ENCODE measurements around the gene SLC31A1. TPM values are rescaled to one million over a fixed set of nuclear protein-coding genes. Genes with fewer than 3 reads are reported as not detected.

SLC31A1 gene
- total RNA-seq, 1 experiment from 2014 or later: 34.4 TPM

DNA sequence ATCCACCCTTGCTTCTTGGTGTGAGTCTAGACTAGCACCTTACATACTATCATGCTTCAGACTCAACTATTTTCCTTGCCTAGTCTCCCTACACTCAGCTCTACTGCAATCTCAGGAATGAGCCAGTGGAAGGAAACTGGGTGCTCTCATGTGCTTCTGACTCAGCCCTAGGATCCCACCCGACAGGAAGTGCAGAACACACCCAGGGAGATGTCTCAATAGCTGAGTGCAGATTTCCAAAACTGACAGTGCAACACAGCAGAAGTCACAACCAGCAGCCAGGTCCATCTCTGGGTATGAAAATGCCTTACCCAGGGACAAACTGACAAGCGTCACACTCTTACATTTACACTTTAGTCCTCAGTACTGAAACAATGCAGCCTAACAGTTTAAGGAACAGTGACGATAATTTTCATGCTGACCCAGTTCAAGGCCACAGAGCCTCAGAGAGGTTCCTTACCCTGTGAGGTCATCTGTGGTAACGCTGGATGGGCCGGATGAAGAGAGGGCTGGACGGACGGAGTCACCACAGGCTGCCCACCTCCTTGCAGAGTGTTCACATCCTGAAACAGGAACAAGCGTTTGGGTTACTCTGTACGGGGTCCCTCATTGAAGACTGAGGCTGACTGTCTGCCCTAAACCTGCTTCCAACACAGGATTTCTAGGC is 33.3 kb upstream of the SLC31A1 start:
- Histone ChIP-seq H3K9ac (ENCODE audit: extremely low read depth, insufficient read length, low read length) (no peak overlapping the region), H3K4me1 (ENCODE audit: insufficient read depth, low read length) (no peaks in the 10 kb centered on the region), H3K18ac (ENCODE audit: insufficient read length, low read depth, low read length) (no peak overlapping the region), H2BK12ac (ENCODE audit: insufficient read length, low read depth, low read length) (no peak overlapping the region), H3K23ac (ENCODE audit: insufficient read length, low read depth, low read length) (no peak overlapping the region), H4K8ac (replicated peaks; ENCODE audit: insufficient read length, low read depth, low read length) (no peak overlapping the region), H3K14ac (ENCODE audit: insufficient read depth, low read length) (no peak overlapping the region), H2BK20ac (ENCODE audit: low read depth, low read length, poor library complexity, severe bottlenecking) (no peak overlapping the region), H2AK5ac (ENCODE audit: insufficient read length, low read length) (no peak overlapping the region), H3K4me2 (ENCODE audit: insufficient read depth, insufficient read length, low read length) (no peak overlapping the region), H4K91ac (ENCODE audit: insufficient read length, low read depth, low read length) (no peak overlapping the region), H3K79me2 (ENCODE audit: insufficient read depth, low read length) (no peaks in the 10 kb centered on the region), H3K9me3 (ENCODE audit: control insufficient read depth, low read depth, low read length) (no peaks in the 10 kb centered on the region), H2BK120ac (ENCODE audit: low read depth, low read length, poor library complexity, severe bottlenecking) (no peak overlapping the region), H2AFZ (ENCODE audit: low read length) (no peak overlapping the region), H2BK5ac (ENCODE audit: insufficient read length, low read length) (no peak overlapping the region), H2BK15ac (ENCODE audit: low read depth, low read length) (no peak overlapping the region), H3K56ac (ENCODE audit: insufficient read length, low read depth, low read length) (no peak overlapping the region), H3K27ac (ENCODE audit: insufficient read length, low read depth, low read length) (no peak overlapping the region), H4K5ac (ENCODE audit: insufficient read length, low read depth, low read length) (no peak overlapping the region), H3K27me3 (ENCODE audit: insufficient read depth, low read length) (no peaks in the 10 kb centered on the region), H4K20me1 (ENCODE audit: control insufficient read depth, insufficient read depth, insufficient read length) (no peaks in the 10 kb centered on the region), H3T11ph (ENCODE audit: low read length) (no peak overlapping the region), H3K4ac (ENCODE audit: low read depth, low read length) (no peak overlapping the region), H3K79me1 (ENCODE audit: insufficient read depth, low read depth, low read length, poor library complexity, severe bottlenecking) (no peaks in the 10 kb centered on the region), H3K23me2 (ENCODE audit: insufficient read length, low read depth, low read length, poor library complexity, severe bottlenecking) (no peaks in the 10 kb centered on the region)
- Mint-ChIP-seq H3K27ac (peak overlapping the region in 1 of 3 experiments; percentile 71; a peak in 2 of 7 replicates), H3K36me3 (ENCODE audit: insufficient read depth in 1 of 3, low read depth in 3 of 3) (peaks cover 9 to 53% (median 24%) of the 10 kb centered on the region in 3 experiments; a peak in 5 of 7 replicates), H3K27me3 (ENCODE audit: low read depth) (no peaks in the 10 kb centered on the region), H3K4me3 (no peak overlapping the region), H3K9me3 (no peaks in the 10 kb centered on the region), H3K4me1 (no peaks in the 10 kb centered on the region)
- no peak for DNase-seq
- TF ChIP-seq, protein P1, sequence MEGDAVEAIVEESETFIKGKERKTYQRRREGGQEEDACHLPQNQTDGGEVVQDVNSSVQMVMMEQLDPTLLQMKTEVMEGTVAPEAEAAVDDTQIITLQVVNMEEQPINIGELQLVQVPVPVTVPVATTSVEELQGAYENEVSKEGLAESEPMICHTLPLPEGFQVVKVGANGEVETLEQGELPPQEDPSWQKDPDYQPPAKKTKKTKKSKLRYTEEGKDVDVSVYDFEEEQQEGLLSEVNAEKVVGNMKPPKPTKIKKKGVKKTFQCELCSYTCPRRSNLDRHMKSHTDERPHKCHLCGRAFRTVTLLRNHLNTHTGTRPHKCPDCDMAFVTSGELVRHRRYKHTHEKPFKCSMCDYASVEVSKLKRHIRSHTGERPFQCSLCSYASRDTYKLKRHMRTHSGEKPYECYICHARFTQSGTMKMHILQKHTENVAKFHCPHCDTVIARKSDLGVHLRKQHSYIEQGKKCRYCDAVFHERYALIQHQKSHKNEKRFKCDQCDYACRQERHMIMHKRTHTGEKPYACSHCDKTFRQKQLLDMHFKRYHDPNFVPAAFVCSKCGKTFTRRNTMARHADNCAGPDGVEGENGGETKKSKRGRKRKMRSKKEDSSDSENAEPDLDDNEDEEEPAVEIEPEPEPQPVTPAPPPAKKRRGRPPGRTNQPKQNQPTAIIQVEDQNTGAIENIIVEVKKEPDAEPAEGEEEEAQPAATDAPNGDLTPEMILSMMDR (conservative IDR thresholded peaks at IDR 0.05): no peak
- whole genome bisulfite sequencing (ENCODE audit: extremely low coverage, insufficient read length, low lambda C conversion rate): no CpG with 5 or more reads among the region's 9 CpGs

Data from H9 (cell line).